Sigmoid colon (tissue), 4 donors: ENCODE data around the gene MOV10L1.

Experiments used
- CTCF ChIP-seq, 4 experiments: fragments of 450-650 bp in 3 of 4; fragments of 200-600 bp in 1 of 4; IDR thresholded peaks; one replicate each; pipeline ENCODE4 v1.5.1; 2016 to 2019; ENCODE audit warnings: antibody characterized with exemption in 4 of 4, mild to moderate bottlenecking in 3 of 4, moderate library complexity in 2 of 4
- EP300 ChIP-seq, 4 donors: sonication (generic); formaldehyde crosslinking; IDR thresholded peaks; one replicate each; pipeline ENCODE4 v1.6.1; 2017; ENCODE audit warnings: antibody characterized with exemption in 4 of 4
- POLR2A ChIP-seq, 2 donors: fragments of 450-650 bp; IDR thresholded peaks; one replicate each; pipeline ENCODE4 v1.6.1; 2016; ENCODE audit warnings: antibody characterized with exemption in 2 of 2, mild to moderate bottlenecking in 2 of 2, moderate library complexity in 2 of 2

- TF ChIP-seq POLR2A (IDR thresholded peaks at IDR 0.05) = no peak
- no peak for TF ChIP-seq CTCF (IDR thresholded peaks at IDR 0.05)
- no peak for TF ChIP-seq EP300 (IDR thresholded peaks at IDR 0.05)
These were observed 24.6 kb downstream of the MOV10L1 start for GRCh38 chr22:50114221-50115021.
